ENCODE measurements around the gene ADGRG6.

DNA sequence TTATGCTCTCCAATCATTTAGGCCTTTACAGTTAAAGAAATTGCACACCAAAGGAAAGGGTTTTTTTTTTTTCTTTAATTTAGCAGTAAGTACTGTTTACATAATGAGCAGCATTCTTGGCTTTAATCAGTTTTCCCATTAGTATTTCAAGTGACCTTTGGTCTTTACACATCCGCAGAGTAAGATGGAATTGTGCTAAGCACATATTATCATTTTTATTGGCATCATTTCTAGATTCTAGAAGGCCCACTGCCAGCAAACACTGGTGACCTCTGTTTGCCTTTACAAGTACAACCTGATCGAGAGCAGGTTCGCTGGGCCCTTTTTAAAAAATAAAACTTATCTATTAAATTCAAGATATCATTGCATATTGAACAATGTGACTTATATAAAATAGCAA is 104.3 kb downstream of the ADGRG6 start:
- TF ChIP-seq, protein P1, sequence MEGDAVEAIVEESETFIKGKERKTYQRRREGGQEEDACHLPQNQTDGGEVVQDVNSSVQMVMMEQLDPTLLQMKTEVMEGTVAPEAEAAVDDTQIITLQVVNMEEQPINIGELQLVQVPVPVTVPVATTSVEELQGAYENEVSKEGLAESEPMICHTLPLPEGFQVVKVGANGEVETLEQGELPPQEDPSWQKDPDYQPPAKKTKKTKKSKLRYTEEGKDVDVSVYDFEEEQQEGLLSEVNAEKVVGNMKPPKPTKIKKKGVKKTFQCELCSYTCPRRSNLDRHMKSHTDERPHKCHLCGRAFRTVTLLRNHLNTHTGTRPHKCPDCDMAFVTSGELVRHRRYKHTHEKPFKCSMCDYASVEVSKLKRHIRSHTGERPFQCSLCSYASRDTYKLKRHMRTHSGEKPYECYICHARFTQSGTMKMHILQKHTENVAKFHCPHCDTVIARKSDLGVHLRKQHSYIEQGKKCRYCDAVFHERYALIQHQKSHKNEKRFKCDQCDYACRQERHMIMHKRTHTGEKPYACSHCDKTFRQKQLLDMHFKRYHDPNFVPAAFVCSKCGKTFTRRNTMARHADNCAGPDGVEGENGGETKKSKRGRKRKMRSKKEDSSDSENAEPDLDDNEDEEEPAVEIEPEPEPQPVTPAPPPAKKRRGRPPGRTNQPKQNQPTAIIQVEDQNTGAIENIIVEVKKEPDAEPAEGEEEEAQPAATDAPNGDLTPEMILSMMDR (IDR thresholded peaks at IDR 0.05), result no peak
- TF ChIP-seq POLR2A (IDR thresholded peaks at IDR 0.05), result no peak
